ENCODE data around the gene RCOR3.
"Not testable (repeated sequence)": the region's sequence is repeated elsewhere in the genome, so short reads cannot be mapped to it uniquely, and the experiment has no call there.

The RCOR3 gene

GRCh38 chr1:211241071-211241470, 18.1 kb upstream of the RCOR3 start:
- no peaks in the 10 kb centered on the region for H3K36me3 Mint-ChIP-seq
- no peaks in the 10 kb centered on the region for H3K4me1 Mint-ChIP-seq
- no peak overlapping the region for H3K27ac Mint-ChIP-seq
- ATAC-seq (ENCODE audit: low read depth) (no peak), DNase-seq (ENCODE audit: low spot score in 2 of 2) (no peak)
- H3K27me3 Mint-ChIP-seq = peaks cover 5% of the 10 kb centered on the region
- H3K4me3 Mint-ChIP-seq = no peak overlapping the region
- H3K9me3 Mint-ChIP-seq = peaks cover 2% of the 10 kb centered on the region

DNA sequence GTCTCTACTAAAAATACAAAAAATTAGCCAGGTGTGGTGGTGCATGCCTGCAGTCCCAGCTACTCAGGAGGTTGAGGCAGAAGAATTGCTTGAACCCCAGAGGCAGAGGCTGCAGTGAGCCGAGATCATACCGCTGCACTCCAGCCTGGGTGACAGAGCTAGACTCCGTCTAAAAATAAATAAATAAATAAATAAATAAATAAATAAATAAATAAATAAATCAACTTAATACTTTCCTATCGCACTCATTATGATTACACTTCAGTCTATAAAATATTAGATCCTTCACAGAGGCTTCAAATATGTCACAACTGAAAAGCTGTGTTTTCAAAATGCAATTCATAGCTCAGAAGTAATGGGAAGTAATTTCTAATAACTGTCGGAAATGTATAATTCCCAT, 15.5 kb upstream of the RCOR3 start:
- not testable (repeated sequence) for H3K9me3 Mint-ChIP-seq; H3K4me3 Mint-ChIP-seq; H3K36me3 Mint-ChIP-seq; H3K27ac Mint-ChIP-seq; H3K4me1 Mint-ChIP-seq; DNase-seq (ENCODE audit: low spot score in 2 of 2); ATAC-seq (ENCODE audit: low read depth); H3K27me3 Mint-ChIP-seq

DNA sequence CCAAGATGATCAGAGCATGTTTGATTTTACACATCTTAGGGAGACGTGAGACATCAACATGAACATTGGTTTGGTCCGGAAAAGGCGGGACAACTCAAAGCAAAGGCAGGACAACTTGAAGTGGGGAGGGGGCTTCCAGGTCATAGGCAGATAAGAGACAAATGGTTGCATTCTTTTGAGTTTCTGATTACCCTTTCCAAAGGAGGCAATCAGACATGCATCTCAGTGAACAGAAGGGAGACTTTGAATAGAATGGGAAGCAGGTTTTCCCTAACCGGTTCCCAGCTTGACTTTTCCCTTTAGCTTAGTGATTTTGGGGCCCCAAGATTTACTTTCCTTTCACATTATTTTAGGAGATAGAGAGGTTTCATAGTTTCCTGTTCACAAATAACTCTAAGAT, 12.6 kb upstream of the RCOR3 start:
- not testable (repeated sequence) for ATAC-seq (ENCODE audit: low read depth)

DNA sequence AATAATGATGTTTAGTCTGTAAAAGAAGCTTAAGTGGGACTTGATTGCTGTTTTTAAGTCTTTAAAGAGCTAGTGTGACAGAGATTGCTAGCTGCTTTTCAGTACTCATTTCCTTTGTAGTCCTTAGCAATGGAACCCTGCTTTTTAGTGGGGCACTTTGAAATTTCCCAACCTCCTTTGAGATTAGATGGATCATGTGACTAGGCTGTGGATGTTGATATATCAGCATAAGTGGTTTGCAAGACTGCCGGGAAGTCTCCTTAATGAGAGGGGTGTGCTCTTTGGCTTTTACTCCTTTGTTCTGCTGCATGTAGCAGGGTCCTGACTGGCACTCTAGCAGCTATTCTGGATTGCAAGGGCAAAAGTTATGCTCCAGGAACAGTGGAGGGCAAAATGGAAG, 11.2 kb upstream of the RCOR3 start:
- Mint-ChIP-seq H3K27me3 (peaks cover 3% of the 10 kb centered on the region), H3K9me3 (no peaks in the 10 kb centered on the region), H3K27ac (no peak overlapping the region)

More for the DNA sequence above, 12.6 kb upstream of the RCOR3 start:
- H3K27ac Mint-ChIP-seq; H3K4me3 Mint-ChIP-seq; H3K36me3 Mint-ChIP-seq; H3K27me3 Mint-ChIP-seq; H3K4me1 Mint-ChIP-seq; H3K9me3 Mint-ChIP-seq; DNase-seq (ENCODE audit: low spot score in 2 of 2): not testable (repeated sequence)

GRCh38 chr1:211249611-211250010, 9.6 kb upstream of the RCOR3 start:
- H3K4me3 Mint-ChIP-seq; H3K27ac Mint-ChIP-seq; ATAC-seq (ENCODE audit: low read depth); H3K9me3 Mint-ChIP-seq; H3K36me3 Mint-ChIP-seq; H3K27me3 Mint-ChIP-seq; DNase-seq (ENCODE audit: low spot score in 2 of 2); H3K4me1 Mint-ChIP-seq: not testable (repeated sequence)

More for the DNA sequence above, 11.2 kb upstream of the RCOR3 start:
- Mint-ChIP-seq H3K4me3 (no peak overlapping the region), H3K4me1 (no peaks in the 10 kb centered on the region), H3K36me3 (no peaks in the 10 kb centered on the region)
- ATAC-seq (ENCODE audit: low read depth) (no peak), DNase-seq (ENCODE audit: low spot score in 2 of 2) (no peak)

DNA sequence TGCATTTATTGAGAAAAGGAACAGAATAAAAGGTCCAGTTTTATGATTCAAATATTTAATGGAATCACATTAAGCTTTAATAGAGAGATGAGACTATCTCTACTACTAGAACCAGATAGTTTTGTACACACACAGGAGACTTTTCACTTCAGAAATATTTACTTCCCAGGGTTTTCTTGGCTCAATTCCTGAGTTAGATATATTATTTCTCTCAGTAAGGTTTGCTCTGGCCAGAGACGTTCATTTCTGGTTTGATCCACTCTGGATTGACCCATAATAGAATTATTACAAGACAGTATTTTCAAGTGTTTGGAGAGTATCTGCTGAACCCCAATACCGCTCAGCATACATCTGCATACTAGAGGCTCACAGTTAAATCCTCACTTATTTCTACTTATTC, 1.3 kb upstream of the RCOR3 start:
- no peak for DNase-seq (ENCODE audit: low spot score in 2 of 2)
- Mint-ChIP-seq H3K4me1 (peaks cover 13% of the 10 kb centered on the region), H3K27me3 (no peaks in the 10 kb centered on the region), H3K4me3 (peak overlapping the region; percentile 92), H3K27ac (peak overlapping the region; percentile 96), H3K9me3 (no peaks in the 10 kb centered on the region), H3K36me3 (no peaks in the 10 kb centered on the region)
- no peak for ATAC-seq (ENCODE audit: low read depth)

DNA sequence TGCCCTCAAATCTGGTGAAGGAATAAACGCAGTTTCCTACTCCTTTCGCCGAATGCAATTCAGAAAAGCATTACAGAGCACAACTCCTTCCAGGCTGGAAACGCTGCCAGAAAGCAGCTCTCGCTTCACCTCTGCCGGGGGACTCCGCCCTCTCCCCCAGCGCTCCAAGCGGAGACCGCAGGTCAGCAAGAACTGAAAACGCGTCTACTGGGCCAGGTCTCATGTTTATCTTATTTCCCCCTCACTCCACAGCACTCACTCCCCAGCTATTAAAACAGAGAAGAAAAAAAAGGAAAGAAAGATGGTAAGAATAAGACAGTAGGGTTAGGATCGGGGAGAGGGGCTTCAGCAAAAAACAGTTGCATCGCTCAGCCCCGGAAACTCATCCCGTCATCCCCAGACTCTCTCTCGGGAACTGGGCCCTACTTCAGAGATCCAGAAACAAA, 833 bp upstream of the RCOR3 start:
- H3K36me3 Mint-ChIP-seq = no peaks in the 10 kb centered on the region
- H3K4me3 Mint-ChIP-seq = peak overlapping the region; percentile 92
- peaks cover 13% of the 10 kb centered on the region for H3K4me1 Mint-ChIP-seq
- peak; percentile 37 to 40 for DNase-seq (ENCODE audit: low spot score in 2 of 2)
- peak overlapping the region; percentile 96 for H3K27ac Mint-ChIP-seq
- ATAC-seq (ENCODE audit: low read depth) = peak; percentile 24
- H3K27me3 Mint-ChIP-seq = no peaks in the 10 kb centered on the region
- no peaks in the 10 kb centered on the region for H3K9me3 Mint-ChIP-seq

DNA sequence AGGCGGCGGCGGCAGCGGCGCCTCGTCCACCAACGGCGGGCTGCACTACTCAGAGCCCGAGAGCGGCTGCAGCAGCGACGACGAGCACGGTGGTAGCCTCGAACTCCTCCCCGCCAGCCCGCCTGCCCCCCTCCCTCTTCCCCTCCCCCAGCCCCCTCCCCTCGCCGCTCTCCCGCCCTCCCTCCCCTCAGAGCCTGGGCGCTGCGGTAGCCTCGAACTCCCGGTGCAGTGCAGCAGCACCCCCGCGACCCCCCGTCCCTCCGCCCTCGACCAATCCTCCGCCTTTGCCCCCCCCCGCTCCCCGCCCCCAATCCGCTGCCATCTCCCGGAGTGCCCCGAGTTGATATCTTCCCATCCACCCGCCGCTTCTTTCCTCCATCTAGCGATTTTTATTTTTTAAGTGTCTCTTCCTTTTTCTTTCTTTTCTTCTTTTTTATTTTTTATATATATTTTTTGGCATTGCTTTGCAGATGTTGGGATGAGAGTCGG, 516 bp downstream of the RCOR3 start:
- Mint-ChIP-seq H3K27me3 (no peaks in the 10 kb centered on the region), H3K4me1 (peaks cover 15% of the 10 kb centered on the region), H3K27ac (peak overlapping the region; percentile 96), H3K9me3 (no peaks in the 10 kb centered on the region), H3K36me3 (peaks cover 2% of the 10 kb centered on the region), H3K4me3 (peak overlapping the region; percentile 92)
- ATAC-seq (ENCODE audit: low read depth) (peak; percentile 22), DNase-seq (ENCODE audit: low spot score in 2 of 2) (no peak)

DNA sequence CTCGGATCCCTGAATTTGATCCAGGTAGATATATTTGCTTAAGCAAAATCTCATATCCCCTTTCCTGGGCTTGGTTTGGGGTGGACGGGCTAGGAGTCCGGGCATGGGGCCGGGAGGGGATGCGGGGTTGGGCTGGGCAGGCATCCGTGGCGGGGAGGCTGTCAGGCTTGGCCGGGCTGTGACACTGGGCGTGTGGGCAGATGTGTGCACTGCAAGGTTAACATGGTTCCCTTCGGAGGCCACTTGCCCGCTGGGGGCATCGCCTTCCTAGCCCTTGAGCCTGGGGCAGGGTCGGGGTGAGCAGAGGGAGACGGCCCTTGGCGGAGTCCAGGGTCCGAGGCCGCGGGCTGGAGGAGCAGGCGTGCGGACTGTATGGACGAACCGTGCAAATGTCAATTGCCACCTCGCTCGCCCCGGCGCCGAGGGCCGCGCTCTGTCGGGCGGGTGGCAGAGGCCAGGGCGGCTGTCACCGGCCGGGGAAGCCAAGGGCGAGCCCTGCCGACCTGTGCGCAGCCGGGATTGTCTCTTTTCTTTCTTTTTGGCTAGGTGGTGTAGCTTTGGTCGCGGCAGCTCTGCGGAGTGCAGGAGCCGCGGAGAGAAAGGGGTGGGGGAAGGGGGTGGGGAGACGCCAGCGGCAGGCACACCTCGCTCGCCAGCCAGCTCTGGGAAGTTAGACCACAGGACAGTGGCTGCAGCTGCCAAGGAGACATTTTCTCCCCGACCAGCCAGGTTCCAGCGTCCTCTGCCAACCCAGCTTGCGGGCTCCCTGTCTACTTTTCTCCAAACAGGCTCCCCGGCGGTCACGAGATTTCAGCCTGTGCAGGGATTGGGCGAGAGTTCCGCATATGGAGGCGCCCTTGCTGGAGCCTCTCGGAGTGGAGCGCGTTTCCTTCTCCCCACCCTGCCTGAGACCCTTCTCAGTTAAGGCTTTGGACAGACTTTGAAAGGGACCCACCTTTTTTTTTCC, 1.3 kb downstream of the RCOR3 start:
- Mint-ChIP-seq H3K27ac (peak overlapping the region; percentile 96), H3K36me3 (peaks cover 2% of the 10 kb centered on the region), H3K4me3 (peak overlapping the region; percentile 92), H3K9me3 (no peaks in the 10 kb centered on the region), H3K27me3 (no peaks in the 10 kb centered on the region), H3K4me1 (peaks cover 15% of the 10 kb centered on the region)
- DNase-seq (ENCODE audit: low spot score in 2 of 2) = peak; percentile 30 to 60
- ATAC-seq (ENCODE audit: low read depth) = peak; percentile 31

GRCh38 chr1:211261229-211261628, 2.1 kb downstream of the RCOR3 start:
- peaks cover 2% of the 10 kb centered on the region for H3K36me3 Mint-ChIP-seq
- H3K27me3 Mint-ChIP-seq = no peaks in the 10 kb centered on the region
- no peaks in the 10 kb centered on the region for H3K9me3 Mint-ChIP-seq
- H3K27ac Mint-ChIP-seq = peak overlapping the region; percentile 96
- peaks cover 15% of the 10 kb centered on the region for H3K4me1 Mint-ChIP-seq
- ATAC-seq (ENCODE audit: low read depth) (no peak), DNase-seq (ENCODE audit: low spot score in 2 of 2) (no peak)
- H3K4me3 Mint-ChIP-seq = peak overlapping the region; percentile 92

- H3K27ac Mint-ChIP-seq = not testable (repeated sequence)
Measured at GRCh38 chr1:211263022-211263421, 3.9 kb downstream of the RCOR3 start.

DNA sequence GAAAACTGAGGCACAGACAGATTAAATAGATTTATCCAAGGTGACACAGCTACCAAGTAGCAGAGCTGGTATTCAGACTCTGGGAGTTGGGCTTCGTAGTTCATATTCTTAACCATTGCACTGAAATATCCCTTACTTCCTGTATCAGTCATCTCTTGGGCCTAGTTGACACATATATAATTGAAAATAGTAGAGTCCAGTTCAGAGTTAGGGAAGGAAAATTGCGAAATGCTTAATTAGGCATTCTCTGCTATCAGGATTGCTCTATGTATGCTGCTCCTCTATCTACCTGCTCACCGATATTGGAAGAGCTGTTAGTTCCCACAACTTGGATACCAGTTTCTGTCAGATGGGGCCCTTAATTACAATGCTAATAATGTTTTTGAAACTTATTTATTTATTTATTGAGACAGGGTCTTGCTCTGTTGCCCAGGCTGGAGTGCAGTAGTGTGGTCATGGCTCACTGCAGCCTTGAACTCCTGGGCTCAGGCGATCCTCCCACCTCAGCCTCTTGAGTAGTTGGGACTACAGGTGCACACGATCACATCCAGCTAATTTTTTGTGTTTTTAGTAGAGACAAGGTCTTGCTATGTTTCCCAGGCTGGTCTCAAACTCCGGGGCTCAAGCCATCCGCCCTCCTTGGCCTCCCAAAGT, 8.2 kb downstream of the RCOR3 start:
- Mint-ChIP-seq H3K4me3 (no peak overlapping the region), H3K27me3 (no peaks in the 10 kb centered on the region), H3K9me3 (no peaks in the 10 kb centered on the region), H3K36me3 (peaks cover 14% of the 10 kb centered on the region), H3K27ac (no peak overlapping the region), H3K4me1 (peaks cover 3% of the 10 kb centered on the region)
- DNase-seq (ENCODE audit: low spot score in 2 of 2) (no peak), ATAC-seq (ENCODE audit: low read depth) (no peak)

More at GRCh38 chr1:211263022-211263421, 3.9 kb downstream of the RCOR3 start:
- not testable (repeated sequence) for H3K4me3 Mint-ChIP-seq; DNase-seq (ENCODE audit: low spot score in 2 of 2); ATAC-seq (ENCODE audit: low read depth); H3K9me3 Mint-ChIP-seq; H3K36me3 Mint-ChIP-seq; H3K27me3 Mint-ChIP-seq
- H3K4me1 Mint-ChIP-seq = peaks cover 13% of the 10 kb centered on the region

DNA sequence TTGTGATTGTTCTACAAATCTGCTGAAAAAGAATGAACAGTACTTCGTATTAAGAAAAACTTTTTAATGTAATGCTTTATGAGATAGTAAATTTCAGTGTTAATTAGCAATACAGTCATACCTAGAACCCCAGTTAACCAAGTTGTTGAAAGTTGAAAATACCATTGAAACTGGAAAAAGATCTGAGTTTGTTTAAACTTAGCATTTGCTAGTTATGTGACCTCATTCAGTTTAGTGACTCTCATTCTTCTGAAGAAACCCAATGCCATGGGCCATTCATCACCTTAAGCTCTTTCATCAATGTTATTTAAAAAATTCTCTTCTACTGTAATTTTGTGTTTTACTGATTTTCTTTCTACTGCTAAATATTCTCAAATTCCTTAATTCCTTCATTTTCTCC, 20.2 kb downstream of the RCOR3 start:
- H3K27ac Mint-ChIP-seq = no peak overlapping the region
- DNase-seq (ENCODE audit: low spot score in 2 of 2) (no peak), ATAC-seq (ENCODE audit: low read depth) (no peak)
- no peaks in the 10 kb centered on the region for H3K4me1 Mint-ChIP-seq
- no peaks in the 10 kb centered on the region for H3K9me3 Mint-ChIP-seq
- no peaks in the 10 kb centered on the region for H3K27me3 Mint-ChIP-seq
- H3K36me3 Mint-ChIP-seq = peaks cover 6% of the 10 kb centered on the region
- H3K4me3 Mint-ChIP-seq = no peak overlapping the region

DNA sequence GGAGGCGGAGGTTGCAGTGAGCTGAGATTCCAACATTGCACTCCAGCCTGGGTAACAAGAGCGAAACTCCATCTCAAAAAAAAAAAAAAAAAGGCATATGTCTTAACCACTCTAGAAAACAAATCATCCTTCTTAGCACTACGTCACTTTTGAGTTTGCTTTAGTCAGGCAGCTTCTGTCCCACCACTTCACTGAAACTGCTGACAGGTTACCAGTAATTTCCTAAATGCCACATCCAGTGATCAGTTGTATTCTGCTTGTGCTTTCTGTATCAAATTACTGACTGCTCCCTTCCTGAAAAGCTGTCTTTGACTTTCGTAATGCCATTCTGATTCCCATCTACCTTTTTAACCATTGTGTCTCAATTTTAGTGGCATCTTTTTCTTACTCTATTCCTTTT, 21.7 kb downstream of the RCOR3 start:
- Mint-ChIP-seq H3K36me3 (peaks cover 10% of the 10 kb centered on the region), H3K27ac (no peak overlapping the region), H3K27me3 (no peaks in the 10 kb centered on the region), H3K4me1 (no peaks in the 10 kb centered on the region), H3K4me3 (no peak overlapping the region), H3K9me3 (no peaks in the 10 kb centered on the region)
- no peak for ATAC-seq (ENCODE audit: low read depth)
- DNase-seq (ENCODE audit: low spot score in 2 of 2) = no peak
